GM19035 (cell line): ENCODE measurements around the gene MVD.

Source experiments
- ATAC-seq: cut with Tn5 transposase; IDR thresholded peaks from one replicate; pipeline ENCODE4 v1.9.1; 2021; ENCODE audit not compliant: unreplicated experiment

Gene MVD

GRCh38 chr16:88630433-88630832 is 32.5 kb downstream of the MVD start:
- ATAC-seq = no peak

DNA sequence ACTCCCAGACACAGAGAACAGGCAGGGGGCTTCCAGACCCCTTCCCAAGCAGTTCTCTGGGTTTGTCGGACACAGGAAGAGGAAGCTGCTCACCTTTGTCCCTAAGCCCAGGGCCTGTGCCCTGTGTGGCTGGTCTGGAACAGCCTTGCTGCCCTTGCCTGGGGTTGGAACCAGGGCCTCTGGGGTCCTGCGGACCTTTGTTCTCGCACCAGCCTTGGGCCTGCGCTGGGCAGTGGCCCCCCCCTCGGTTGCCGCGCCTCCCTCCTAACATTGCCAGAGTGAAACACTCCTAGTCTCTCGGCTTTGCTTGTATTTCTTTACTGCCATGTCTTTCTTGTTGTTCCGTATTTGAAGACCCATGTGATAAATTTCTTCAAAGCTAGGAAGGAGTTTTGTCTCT is 33.1 kb downstream of the MVD start:
- no peak for ATAC-seq

DNA sequence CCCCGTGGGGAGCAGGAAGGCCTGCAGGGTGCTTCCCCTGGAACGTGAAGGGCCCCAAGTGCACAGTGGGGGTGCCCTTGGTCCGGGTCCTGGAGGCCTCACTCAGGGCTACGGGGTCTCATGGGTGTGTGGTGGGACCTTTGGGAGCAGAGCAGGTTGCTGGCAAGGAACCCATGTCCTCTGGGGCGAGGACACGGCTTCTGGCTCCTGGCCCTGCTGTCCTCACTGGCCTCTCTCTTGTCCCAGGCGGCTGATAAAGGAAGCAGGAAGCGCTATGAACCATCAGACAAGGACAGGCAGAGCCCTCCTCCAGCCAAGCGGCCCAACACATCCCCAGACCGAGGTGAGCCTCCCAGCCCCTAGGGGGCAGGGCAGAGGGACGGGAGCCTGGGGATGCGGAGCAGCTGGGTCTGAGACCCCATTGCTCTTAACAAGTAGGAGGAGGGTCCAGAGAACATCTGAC is 34.3 kb downstream of the MVD start:
- no peak for ATAC-seq

DNA sequence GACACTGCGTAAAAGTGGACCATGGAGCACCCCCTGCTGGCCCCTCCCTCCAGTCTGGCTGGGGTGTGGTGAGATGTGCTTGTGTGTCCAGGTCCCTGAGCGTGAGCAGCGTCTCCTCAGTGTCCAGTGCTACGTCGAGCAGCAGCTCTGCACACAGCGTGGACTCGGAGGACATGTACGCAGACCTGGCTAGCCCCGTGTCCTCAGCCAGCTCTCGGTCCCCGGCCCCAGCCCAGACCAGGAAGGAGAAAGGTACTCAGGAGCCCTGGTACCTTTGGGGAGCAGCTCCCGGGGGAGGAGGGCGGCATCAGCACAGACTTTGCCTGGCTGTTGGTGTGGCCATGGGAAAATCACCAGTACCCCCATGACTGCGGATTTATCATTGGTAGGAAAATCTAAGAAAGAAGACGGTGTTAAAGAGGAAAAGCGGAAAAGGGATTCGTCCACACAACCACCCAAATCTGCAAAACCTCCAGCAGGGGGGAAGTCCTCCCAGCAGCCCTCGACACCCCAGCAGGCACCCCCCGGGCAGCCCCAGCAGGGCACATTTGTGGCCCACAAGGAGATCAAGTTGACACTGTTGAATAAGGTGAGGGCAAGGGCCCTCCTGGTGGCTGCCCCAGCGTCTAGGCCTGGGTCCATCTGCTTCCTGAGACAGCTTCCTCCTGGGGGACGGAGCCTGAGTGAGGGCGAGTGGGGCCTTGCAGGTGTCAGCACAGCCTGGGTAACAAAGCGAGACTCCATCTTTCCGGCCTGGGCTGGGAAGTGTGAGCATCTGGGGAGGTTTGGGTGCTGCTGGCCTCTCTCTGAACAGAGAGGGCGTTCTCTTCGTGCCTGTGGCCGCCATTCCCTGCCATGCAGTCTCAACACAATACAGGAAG is 35.1 kb downstream of the MVD start:
- no peak for ATAC-seq

- ATAC-seq = no peak
These were observed 36.2 kb downstream of the MVD start for GRCh38 chr16:88626646-88627045.

DNA sequence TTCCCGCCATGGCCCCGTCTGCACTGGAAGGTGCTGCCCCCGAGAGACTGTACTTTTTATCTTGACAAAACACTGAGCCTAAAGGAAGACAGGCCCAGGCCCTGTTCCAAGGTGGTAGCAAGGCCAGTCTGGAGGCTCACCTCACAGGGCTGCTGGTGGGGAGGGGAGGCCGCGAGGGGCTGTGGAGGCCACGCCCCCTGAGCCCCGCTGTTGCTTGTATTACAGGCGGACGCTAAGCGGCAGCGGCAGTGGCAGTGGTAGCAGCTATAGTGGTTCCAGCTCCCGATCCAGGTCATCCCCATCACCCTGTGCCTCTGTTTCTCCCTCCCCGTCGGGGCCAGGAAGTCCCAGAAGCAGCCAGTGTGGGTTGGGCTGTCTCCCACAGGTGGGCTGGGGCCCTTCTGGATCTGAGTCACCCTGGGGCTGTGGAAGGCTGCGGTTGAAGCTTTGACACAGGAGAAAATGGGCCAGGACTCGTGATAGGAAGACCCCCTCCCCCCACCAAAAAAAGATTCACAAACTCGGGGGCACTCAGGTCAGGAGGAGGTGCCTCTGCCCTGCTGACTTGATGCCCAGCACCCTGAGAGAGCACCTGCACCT is 37.8 kb downstream of the MVD start:
- ATAC-seq = no peak

DNA sequence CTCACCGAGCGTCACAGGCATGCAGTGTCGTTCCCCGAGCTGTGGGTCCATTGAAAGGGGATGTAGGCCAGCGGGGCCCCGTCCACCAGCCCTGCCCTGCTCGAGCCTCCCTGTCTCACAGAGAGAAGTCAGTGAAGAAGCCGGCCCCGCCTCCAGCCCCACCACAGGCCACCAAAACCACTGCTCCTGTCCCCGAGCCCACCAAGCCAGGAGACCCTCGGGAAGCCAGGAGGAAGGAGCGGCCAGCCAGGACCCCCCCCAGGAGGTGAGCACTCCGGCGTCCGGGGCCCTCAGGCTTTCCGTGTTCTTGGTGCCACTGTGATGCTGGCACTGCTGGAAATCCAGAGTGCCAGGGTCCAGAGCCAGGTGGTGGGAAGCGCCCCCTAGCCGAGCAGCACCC is 38.4 kb downstream of the MVD start:
- ATAC-seq = no peak

DNA sequence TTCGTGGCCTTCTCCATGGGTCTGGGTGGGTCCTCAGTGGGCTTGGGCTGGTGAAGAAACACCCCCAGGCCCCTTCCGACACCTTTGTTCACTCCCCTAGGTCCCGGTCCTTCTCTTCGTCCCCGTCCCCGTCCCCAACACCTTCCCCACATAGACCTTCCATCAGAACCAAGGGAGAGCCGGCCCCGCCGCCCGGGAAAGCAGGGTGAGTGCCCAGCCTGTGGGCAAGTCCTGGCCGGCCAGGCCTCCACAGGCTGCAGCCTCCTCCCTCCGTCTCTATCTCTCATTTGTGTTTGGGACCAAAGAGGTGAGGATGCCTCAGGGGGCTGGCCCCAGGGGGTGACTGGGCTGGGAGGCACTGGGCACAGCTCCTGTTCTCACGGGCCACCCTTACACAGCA is 39.0 kb downstream of the MVD start:
- no peak for ATAC-seq

GRCh38 chr16:88622866-88623265 is 40.0 kb downstream of the MVD start:
- no peak for ATAC-seq

DNA sequence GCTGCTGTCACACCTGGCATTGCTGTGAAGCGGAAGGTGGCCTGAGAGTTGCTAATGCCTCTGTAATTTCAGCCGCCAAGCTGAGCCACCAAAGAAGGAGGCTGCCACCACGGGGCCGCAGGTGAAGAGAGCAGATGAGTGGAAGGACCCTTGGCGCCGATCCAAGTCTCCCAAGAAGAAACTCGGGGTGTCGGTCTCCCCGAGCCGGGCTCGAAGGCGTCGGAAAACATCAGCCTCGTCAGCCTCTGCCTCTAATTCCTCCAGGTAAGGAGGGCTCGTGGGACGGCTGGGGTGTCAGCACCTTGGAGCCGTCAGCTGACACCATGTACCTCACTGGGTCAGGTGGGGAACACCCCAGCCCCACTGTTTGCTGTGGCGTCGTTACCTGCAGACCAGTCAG is 40.8 kb downstream of the MVD start:
- ATAC-seq = no peak

- no peak for ATAC-seq
These were observed 42.8 kb downstream of the MVD start for GRCh38 chr16:88619859-88620815.

- ATAC-seq = no peak
These were observed 43.8 kb downstream of the MVD start for GRCh38 chr16:88618956-88619667.

GRCh38 chr16:88618182-88618955 is 44.5 kb downstream of the MVD start:
- ATAC-seq = no peak

GRCh38 chr16:88617268-88618031 is 45.4 kb downstream of the MVD start:
- no peak for ATAC-seq

- no peak for ATAC-seq
These were observed 46.2 kb downstream of the MVD start for GRCh38 chr16:88616736-88617135.

DNA sequence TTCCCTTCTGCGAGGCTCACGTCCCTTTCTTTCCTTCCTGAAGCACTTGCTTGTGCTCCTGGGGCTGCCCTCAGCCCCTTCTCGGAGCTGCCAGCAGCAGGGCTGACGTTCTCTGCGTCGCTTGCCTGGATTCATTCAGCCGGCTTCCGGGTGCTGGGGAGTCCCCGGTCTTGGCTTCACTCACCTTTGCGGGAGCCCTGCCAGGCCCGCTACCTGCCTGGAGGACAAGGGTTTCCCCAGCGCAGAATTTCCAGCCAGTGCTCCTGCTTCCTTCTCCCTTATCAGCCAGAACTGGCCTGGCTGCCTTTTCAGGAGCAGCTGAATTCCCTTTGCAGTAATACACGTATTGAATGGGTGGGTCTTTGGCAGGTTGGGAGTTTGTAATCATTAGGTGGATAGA is 46.6 kb downstream of the MVD start:
- no peak for ATAC-seq

- no peak for ATAC-seq
These were observed 47.9 kb downstream of the MVD start for GRCh38 chr16:88614818-88615580.
